DND-41 (cell line): Measurements from ENCODE around the gene EPC2.
"Not testable (repeated sequence)": the region's sequence is repeated elsewhere in the genome, so short reads cannot be mapped to it uniquely, and the experiment has no call there.

Source experiments
- ATAC-seq: fragments of 200-7000 bp; cut with Tn5 transposase; 3 replicates; pipeline ENCODE4 v1.9.1; 2021; ENCODE audit warnings: low read depth; ENCODE audit not compliant: insufficient read depth
- DNase-seq: peaks from one replicate; pipeline ENCODE4 v3.0.0-alpha.2; 2020
- H2AFZ ChIP-seq: 2 replicates; pipeline ENCODE4 v1.6.0; 2012; ENCODE audit warnings: low read depth, low read length
- H3K27ac ChIP-seq: 2 replicates; pipeline ENCODE4 v1.5.1; 2012; ENCODE audit warnings: low read length, inconsistent platforms
- H3K27me3 ChIP-seq: fragments of 200-600 bp; sonication (generic); 2 replicates; pipeline ENCODE4 v1.6.0; 2012; ENCODE audit warnings: low read length, mild to moderate bottlenecking, inconsistent platforms; ENCODE audit not compliant: insufficient read depth, poor library complexity
- H3K36me3 ChIP-seq: 2 replicates; pipeline ENCODE4 v1.5.1; 2012; ENCODE audit warnings: low read length, inconsistent platforms; ENCODE audit not compliant: insufficient read depth
- H3K4me1 ChIP-seq: 2 replicates; pipeline ENCODE4 v1.5.1; 2012; ENCODE audit warnings: mild to moderate bottlenecking, low read length; ENCODE audit not compliant: insufficient read depth
- H3K4me2 ChIP-seq: 2 replicates; pipeline ENCODE4 v1.6.0; 2012; ENCODE audit warnings: mild to moderate bottlenecking, moderate library complexity, low read length, inconsistent platforms; ENCODE audit not compliant: insufficient read depth
- H3K4me3 ChIP-seq, 2 experiments: fragments of 200-600 bp in 1 of 2; shearing (Covaris generic) in 1 of 2; 2 replicates each; pipeline ENCODE4 v1.5.1; 2012 to 2016; ENCODE audit warnings: inconsistent platforms in 2 of 2, low read length in 2 of 2, mild to moderate bottlenecking in 2 of 2, low read depth in 1 of 2, moderate library complexity in 1 of 2
- H3K79me2 ChIP-seq: 2 replicates; pipeline ENCODE4 v1.6.0; 2012; ENCODE audit warnings: low read length, inconsistent platforms; ENCODE audit not compliant: insufficient read depth
- H3K9ac ChIP-seq: 2 replicates; pipeline ENCODE4 v1.6.0; 2012; ENCODE audit warnings: low read depth, mild to moderate bottlenecking, inconsistent platforms, low read length, moderate library complexity
- H3K9me3 ChIP-seq: 2 replicates; pipeline ENCODE4 v1.5.1; 2012; ENCODE audit warnings: low read length, moderate library complexity, mild to moderate bottlenecking, inconsistent platforms; ENCODE audit not compliant: insufficient read depth, severe bottlenecking
- H4K20me1 ChIP-seq: 2 replicates; pipeline ENCODE4 v1.6.0; 2012; ENCODE audit warnings: low read length; ENCODE audit not compliant: insufficient read depth
- CTCF ChIP-seq: IDR thresholded peaks from 2 replicates; pipeline ENCODE4 v1.5.1; 2012; ENCODE audit warnings: borderline replicate concordance, low read length, moderate library complexity, mild to moderate bottlenecking; ENCODE audit not compliant: poor library complexity, severe bottlenecking; ENCODE audit errors: extremely low read depth
- EZH2 ChIP-seq: IDR thresholded peaks from 3 replicates; pipeline ENCODE4 v1.6.1; 2012; ENCODE audit warnings: borderline replicate concordance, low read depth, mild to moderate bottlenecking, moderate library complexity, low read length, inconsistent platforms; ENCODE audit not compliant: severe bottlenecking

EPC2 gene

GRCh38 chr2:148687543-148687942 lies 43.0 kb downstream of the EPC2 start:
- no peak overlapping the region for H2AFZ ChIP-seq
- H3K4me1 ChIP-seq: no peaks in the 10 kb centered on the region
- H3K4me3 ChIP-seq: no peak overlapping the region
- H3K79me2 ChIP-seq: peaks cover 89% of the 10 kb centered on the region
- ATAC-seq (no peak), DNase-seq (no peak)
- H3K9ac ChIP-seq: no peak overlapping the region
- no peak overlapping the region for H3K27ac ChIP-seq
- no peaks in the 10 kb centered on the region for H3K27me3 ChIP-seq
- no peak for TF ChIP-seq CTCF
- H4K20me1 ChIP-seq: peaks cover 31% of the 10 kb centered on the region; the same call in 1 of the 2 replicates
- no peaks in the 10 kb centered on the region for H3K9me3 ChIP-seq
- H3K4me2 ChIP-seq: no peak overlapping the region
- peaks cover 23% of the 10 kb centered on the region for H3K36me3 ChIP-seq

- Histone ChIP-seq H3K36me3 (peaks cover 24% of the 10 kb centered on the region), H4K20me1 (peaks cover 29% of the 10 kb centered on the region; the same call in 1 of the 2 replicates), H3K79me2 (peaks cover 84% of the 10 kb centered on the region)
- H3K4me2 ChIP-seq, DNase-seq, ATAC-seq, H3K9ac ChIP-seq, H3K27me3 ChIP-seq, H3K4me1 ChIP-seq, H3K27ac ChIP-seq, H3K9me3 ChIP-seq, H2AFZ ChIP-seq, H3K4me3 ChIP-seq: not testable (repeated sequence)
Measured at GRCh38 chr2:148688011-148688410, 43.5 kb downstream of the EPC2 start.

- H4K20me1 ChIP-seq: no peaks in the 10 kb centered on the region
- peaks cover 54% of the 10 kb centered on the region for H3K79me2 ChIP-seq
- DNase-seq: no peak
Measured at GRCh38 chr2:148696985-148697384, 52.4 kb downstream of the EPC2 start.

GRCh38 chr2:148699830-148700229 lies 55.3 kb downstream of the EPC2 start:
- TF ChIP-seq EZH2: no peak
- H3K9me3 ChIP-seq: peaks cover 17% of the 10 kb centered on the region
- DNase-seq (no peak), ATAC-seq (no peak)
- no peak overlapping the region for H3K27ac ChIP-seq
- no peak overlapping the region for H3K9ac ChIP-seq
- H3K4me1 ChIP-seq: no peaks in the 10 kb centered on the region
- H4K20me1 ChIP-seq: no peaks in the 10 kb centered on the region
- no peak overlapping the region for H2AFZ ChIP-seq
- peaks cover 67% of the 10 kb centered on the region for H3K36me3 ChIP-seq
- no peak overlapping the region for H3K4me2 ChIP-seq
- H3K79me2 ChIP-seq: peaks cover 73% of the 10 kb centered on the region
- H3K4me3 ChIP-seq: no peak overlapping the region
- no peaks in the 10 kb centered on the region for H3K27me3 ChIP-seq

More at GRCh38 chr2:148696985-148697384, 52.4 kb downstream of the EPC2 start:
- H3K9me3 ChIP-seq: peaks cover 16% of the 10 kb centered on the region
- TF ChIP-seq EZH2: no peak
- no peak for TF ChIP-seq CTCF
- no peak overlapping the region for H3K9ac ChIP-seq
- H2AFZ ChIP-seq: no peak overlapping the region
- no peak for ATAC-seq
- no peak overlapping the region for H3K4me3 ChIP-seq
- H3K27me3 ChIP-seq: no peaks in the 10 kb centered on the region
- no peak overlapping the region for H3K27ac ChIP-seq
- no peak overlapping the region for H3K4me2 ChIP-seq
- H3K4me1 ChIP-seq: no peaks in the 10 kb centered on the region
- peaks cover 66% of the 10 kb centered on the region for H3K36me3 ChIP-seq
